ENCODE data around the gene ALDH3A2.

GRCh38 chr17:19717031-19717360 lies 68.4 kb downstream of the ALDH3A2 start:
- TF ChIP-seq TCF7L2 (IDR thresholded peaks at IDR 0.05; ENCODE audit: borderline replicate concordance, low read depth, low read length) = no peak
- no peak for TF ChIP-seq CTCF (tag by site-specific recombination; IDR thresholded peaks at IDR 0.05)
